PC-9 (cell line): Measurements from ENCODE around the gene PEMT. TPM values are rescaled to one million over a fixed set of nuclear protein-coding genes. Genes with fewer than 3 reads are reported as not detected.

ENCODE experiments used
- BruUV-seq: library from RNA; stranded (reverse); fragments of 400-500 nt; replicated peaks from 2 replicates; lab custom pipeline; 2021; lab: Mats Ljungman, UMichigan
- CTCF ChIA-PET: fragments of 300-600 bp; sonication (Branson Sonifier 250); formaldehyde crosslinking; loops from one replicate; lab custom pipeline; 2022; ENCODE audit warnings: antibody characterized with exemption; lab: Charles Lee
- POLR2A ChIA-PET: fragments of 300-600 bp; sonication (Branson Sonifier 250); formaldehyde crosslinking; loops from one replicate; lab custom pipeline; 2022; ENCODE audit warnings: antibody characterized with exemption; ENCODE audit not compliant: unreplicated experiment; lab: Charles Lee
- DNase-seq, 2 experiments: peaks; one replicate each; pipeline versions ENCODE4 v3.0.0 to v3.0.0-alpha.2; 2015 to 2022; ENCODE audit warnings: mixed read lengths in 1 of 2
- H2AFZ ChIP-seq: fragments of 200-600 bp; sonication (generic); 2 replicates; pipeline ENCODE4 v1.8.1; 2017; ENCODE audit warnings: antibody characterized with exemption
- H3F3A ChIP-seq: fragments of 200-600 bp; sonication (generic); 2 replicates; pipeline ENCODE4 v1.8.1; 2017; ENCODE audit warnings: antibody characterized with exemption, mild to moderate bottlenecking, low read depth; ENCODE audit not compliant: insufficient read depth
- H3K27ac ChIP-seq: fragments of 200-600 bp; sonication (generic); 2 replicates; pipeline ENCODE4 v1.6.1; 2016; ENCODE audit warnings: mixed run types
- H3K27me3 ChIP-seq: fragments of 200-600 bp; sonication (generic); 2 replicates; pipeline ENCODE4 v1.6.1; 2016; ENCODE audit warnings: low read depth, mixed run types; ENCODE audit not compliant: insufficient read depth
- H3K36me3 ChIP-seq: fragments of 200-600 bp; sonication (generic); 2 replicates; pipeline ENCODE4 v1.6.1; 2016; ENCODE audit warnings: low read depth, mixed run types
- H3K4me1 ChIP-seq: fragments of 200-600 bp; sonication (generic); replicated peaks from 2 replicates; pipeline ENCODE4 v1.6.1; 2016; ENCODE audit warnings: mixed run types; ENCODE audit not compliant: insufficient read depth
- H3K4me2 ChIP-seq: fragments of 200-600 bp; sonication (generic); 2 replicates; pipeline ENCODE4 v1.6.1; 2017; ENCODE audit warnings: mixed run types
- H3K4me3 ChIP-seq: fragments of 200-600 bp; sonication (generic); 2 replicates; pipeline ENCODE4 v1.6.1; 2016; ENCODE audit warnings: mixed run types
- H3K79me2 ChIP-seq: fragments of 200-600 bp; sonication (generic); 2 replicates; pipeline ENCODE4 v1.6.1; 2017; ENCODE audit warnings: low read depth, mixed run types
- H3K9me2 ChIP-seq: fragments of 200-600 bp; sonication (generic); 2 replicates; pipeline ENCODE4 v1.8.1; 2017; ENCODE audit warnings: mild to moderate bottlenecking; ENCODE audit not compliant: insufficient read depth
- H3K9me3 ChIP-seq: fragments of 200-600 bp; sonication (generic); 2 replicates; pipeline ENCODE4 v1.8.1; 2016; ENCODE audit warnings: low read depth; ENCODE audit not compliant: insufficient read depth
- H4K20me1 ChIP-seq: fragments of 200-600 bp; sonication (generic); 2 replicates; pipeline ENCODE4 v1.8.1; 2017; ENCODE audit not compliant: insufficient read depth
- EZH2 ChIP-seq: fragments of 200-600 bp; sonication (generic); IDR thresholded peaks from 2 replicates; pipeline ENCODE4 v1.8.0; 2017; ENCODE audit warnings: antibody characterized with exemption, low read depth
- intact Hi-C: fragments of 100-400 bp; cut with micrococcal nuclease; formaldehyde crosslinking; loops from one replicate; pipeline ENCODE4 v1.10.0; 2022; ENCODE audit not compliant: unreplicated experiment
- total RNA-seq: library from RNA; stranded (reverse); gene quantifications from 2 replicates; pipeline ENCODE4 v1.2.3, GENCODE V29; 2021
- TF ChIP-seq, protein P1 (sequence below): fragments of 200-600 bp; sonication (generic); conservative IDR thresholded peaks from 2 replicates; pipeline ENCODE4 v1.6.1; 2017; ENCODE audit warnings: mixed run types, antibody characterized with exemption, mild to moderate bottlenecking, moderate library complexity

Gene PEMT
- total RNA-seq, 1 experiment from 2014 or later: 61.2 TPM

DNA sequence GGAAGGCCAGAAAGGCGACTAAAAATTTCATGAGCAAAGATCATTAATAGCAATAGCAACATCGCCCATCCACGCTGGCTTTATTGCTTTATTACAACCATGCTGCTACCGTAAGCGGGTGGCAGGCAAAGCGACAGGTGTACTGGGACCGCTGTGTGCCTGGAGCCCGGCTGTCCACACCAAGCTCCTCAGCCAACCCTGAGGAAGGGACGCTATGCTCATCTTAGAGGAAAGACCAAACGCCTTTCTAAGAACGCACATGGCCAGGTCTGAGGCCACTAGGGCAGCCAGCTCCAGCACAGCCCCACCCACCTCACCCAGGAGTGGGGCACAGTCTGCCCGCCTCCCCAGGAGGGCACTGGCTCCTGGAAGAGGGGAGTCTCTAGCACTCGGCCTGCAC lies 28.0 kb downstream of the PEMT start:
- H3K4me3 ChIP-seq: no peak overlapping the region
- BruUV-seq: no TSS peak
- ChIA-PET POLR2A (no interaction called here), CTCF (no interaction called here)
- no peak overlapping the region for H2AFZ ChIP-seq
- no peaks in the 10 kb centered on the region for H3K36me3 ChIP-seq
- no peaks in the 10 kb centered on the region for H3K9me3 ChIP-seq
- no peak for DNase-seq
- no peaks in the 10 kb centered on the region for H3K4me1 ChIP-seq
- no peak overlapping the region for H3K4me2 ChIP-seq
- H3K79me2 ChIP-seq: no peaks in the 10 kb centered on the region; the same call in 1 of the 2 replicates
- no peaks in the 10 kb centered on the region for H3F3A ChIP-seq
- no peaks in the 10 kb centered on the region for H3K27me3 ChIP-seq
- no peak overlapping the region for H3K27ac ChIP-seq
- intact Hi-C loops: no loop called here
- H4K20me1 ChIP-seq: peaks cover 65% of the 10 kb centered on the region
- no peaks in the 10 kb centered on the region for H3K9me2 ChIP-seq
- TF ChIP-seq, protein P1, sequence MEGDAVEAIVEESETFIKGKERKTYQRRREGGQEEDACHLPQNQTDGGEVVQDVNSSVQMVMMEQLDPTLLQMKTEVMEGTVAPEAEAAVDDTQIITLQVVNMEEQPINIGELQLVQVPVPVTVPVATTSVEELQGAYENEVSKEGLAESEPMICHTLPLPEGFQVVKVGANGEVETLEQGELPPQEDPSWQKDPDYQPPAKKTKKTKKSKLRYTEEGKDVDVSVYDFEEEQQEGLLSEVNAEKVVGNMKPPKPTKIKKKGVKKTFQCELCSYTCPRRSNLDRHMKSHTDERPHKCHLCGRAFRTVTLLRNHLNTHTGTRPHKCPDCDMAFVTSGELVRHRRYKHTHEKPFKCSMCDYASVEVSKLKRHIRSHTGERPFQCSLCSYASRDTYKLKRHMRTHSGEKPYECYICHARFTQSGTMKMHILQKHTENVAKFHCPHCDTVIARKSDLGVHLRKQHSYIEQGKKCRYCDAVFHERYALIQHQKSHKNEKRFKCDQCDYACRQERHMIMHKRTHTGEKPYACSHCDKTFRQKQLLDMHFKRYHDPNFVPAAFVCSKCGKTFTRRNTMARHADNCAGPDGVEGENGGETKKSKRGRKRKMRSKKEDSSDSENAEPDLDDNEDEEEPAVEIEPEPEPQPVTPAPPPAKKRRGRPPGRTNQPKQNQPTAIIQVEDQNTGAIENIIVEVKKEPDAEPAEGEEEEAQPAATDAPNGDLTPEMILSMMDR: no peak
- TF ChIP-seq EZH2: no peak

DNA sequence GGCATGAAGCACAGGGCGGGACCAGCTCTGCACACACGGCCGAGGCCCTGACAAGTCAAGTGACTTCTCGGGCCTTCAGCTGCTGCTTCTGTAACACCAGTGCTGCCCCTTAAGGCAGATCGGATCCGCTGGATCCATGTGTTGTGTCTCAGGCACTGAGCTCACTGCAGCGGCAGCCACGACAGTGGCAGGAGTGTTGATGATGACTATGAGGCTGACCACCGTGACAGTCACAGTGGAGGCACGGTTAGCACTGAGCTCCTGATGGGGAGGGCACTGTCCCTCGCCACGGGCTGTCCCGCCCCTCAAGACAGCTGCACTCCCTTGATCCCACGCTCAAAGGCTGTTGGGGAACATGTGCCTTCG lies 29.4 kb downstream of the PEMT start:
- no peak for TF ChIP-seq EZH2
- TF ChIP-seq, protein P1: no peak
- Histone ChIP-seq H3K27me3 (no peaks in the 10 kb centered on the region), H3K9me3 (no peaks in the 10 kb centered on the region), H3K4me2 (no peak overlapping the region), H3K4me1 (no peaks in the 10 kb centered on the region), H3K27ac (no peak overlapping the region), H3F3A (no peaks in the 10 kb centered on the region), H2AFZ (no peak overlapping the region), H3K79me2 (no peaks in the 10 kb centered on the region; the same call in 1 of the 2 replicates), H3K36me3 (no peaks in the 10 kb centered on the region), H3K4me3 (no peak overlapping the region), H3K9me2 (no peaks in the 10 kb centered on the region), H4K20me1 (peaks cover 64% of the 10 kb centered on the region)
- no peak for DNase-seq
- POLR2A ChIA-PET: no interaction called here
- CTCF ChIA-PET: no interaction called here
- BruUV-seq: no TSS peak
- intact Hi-C loops: no loop called here

DNA sequence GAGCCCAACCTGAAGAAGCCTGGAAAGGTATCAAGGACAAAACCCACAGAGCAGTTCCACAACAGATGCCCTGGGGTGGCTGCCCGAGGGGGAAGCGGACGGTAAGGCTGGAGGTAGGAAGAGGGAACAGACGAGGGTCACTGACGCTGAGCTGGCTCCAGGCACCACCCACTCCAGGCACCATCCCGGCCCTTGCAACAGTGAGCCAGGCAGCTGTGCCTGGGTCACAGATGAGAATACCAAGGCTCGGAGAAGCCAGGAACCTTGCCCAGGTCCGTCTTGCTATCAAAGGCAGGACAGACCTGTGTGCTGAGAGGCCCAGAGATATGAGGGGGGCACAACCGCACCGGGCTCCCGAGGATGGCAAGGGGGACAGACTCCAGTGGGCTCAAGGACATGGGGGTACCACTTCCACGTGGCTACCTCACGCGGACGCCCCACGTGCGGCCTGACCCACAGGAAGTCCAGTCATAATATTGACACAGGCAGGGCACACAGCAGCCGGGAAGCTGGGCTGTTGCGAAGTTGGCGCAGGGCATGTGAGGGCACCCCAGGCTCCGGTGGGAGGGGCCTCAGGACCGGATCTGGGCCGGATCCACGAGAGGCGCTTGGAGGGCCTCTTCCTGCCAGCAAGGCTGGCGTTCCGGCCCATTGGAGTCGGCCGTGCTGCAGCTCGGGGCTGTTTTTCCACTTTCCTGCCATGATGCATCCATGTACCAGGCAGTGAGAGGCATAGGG lies 29.9 kb downstream of the PEMT start:
- Histone ChIP-seq H2AFZ (no peak overlapping the region), H3K4me1 (no peaks in the 10 kb centered on the region), H3K27me3 (no peaks in the 10 kb centered on the region), H3K79me2 (no peaks in the 10 kb centered on the region; the same call in 1 of the 2 replicates), H3K9me3 (no peaks in the 10 kb centered on the region), H3K4me3 (no peak overlapping the region), H4K20me1 (peaks cover 68% of the 10 kb centered on the region), H3K27ac (no peak overlapping the region), H3K9me2 (no peaks in the 10 kb centered on the region), H3K36me3 (no peaks in the 10 kb centered on the region), H3F3A (no peaks in the 10 kb centered on the region), H3K4me2 (no peak overlapping the region)
- no TSS peak for BruUV-seq
- intact Hi-C loops: no loop called here
- ChIA-PET CTCF (no interaction called here), POLR2A (interaction anchor here (0.7 kb wide), 1 partner anchor 1259 kb away, joined by 4 read pairs; no protein-coding TSS in a partner anchor)
- DNase-seq: no peak
- TF ChIP-seq, protein P1: no peak
- no peak for TF ChIP-seq EZH2
